Fibroblast of skin of back (primary cell): ENCODE data around the gene MSI2.
A peak's percentile ranks its signal among the peaks of the same experiment; 100 is the strongest.

ENCODE experiments used
- DNase-seq: peaks from one replicate; pipeline ENCODE4 v3.0.0-alpha.2; 2013

Gene MSI2

DNA sequence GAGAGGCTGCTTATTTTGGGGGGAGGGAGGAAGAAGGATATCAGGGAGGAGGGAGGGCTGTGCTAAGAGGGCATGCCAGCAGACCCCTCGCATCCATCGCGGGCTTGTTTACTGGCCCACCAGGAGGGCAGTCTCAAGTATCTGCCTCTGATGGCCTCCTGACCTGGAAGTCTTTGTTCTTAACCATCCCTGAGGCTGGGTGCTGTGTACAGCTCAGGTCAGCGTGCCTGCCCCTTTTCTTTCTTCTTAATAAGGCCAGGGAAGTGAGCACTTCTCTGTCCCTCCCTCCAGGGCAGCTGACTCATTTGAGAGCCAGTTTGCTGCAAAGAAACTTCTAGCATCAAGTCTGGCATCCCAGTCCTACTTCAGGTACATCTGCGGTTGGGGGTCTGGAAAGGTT lies 331.8 kb downstream of the MSI2 start:
- no peak for DNase-seq

DNA sequence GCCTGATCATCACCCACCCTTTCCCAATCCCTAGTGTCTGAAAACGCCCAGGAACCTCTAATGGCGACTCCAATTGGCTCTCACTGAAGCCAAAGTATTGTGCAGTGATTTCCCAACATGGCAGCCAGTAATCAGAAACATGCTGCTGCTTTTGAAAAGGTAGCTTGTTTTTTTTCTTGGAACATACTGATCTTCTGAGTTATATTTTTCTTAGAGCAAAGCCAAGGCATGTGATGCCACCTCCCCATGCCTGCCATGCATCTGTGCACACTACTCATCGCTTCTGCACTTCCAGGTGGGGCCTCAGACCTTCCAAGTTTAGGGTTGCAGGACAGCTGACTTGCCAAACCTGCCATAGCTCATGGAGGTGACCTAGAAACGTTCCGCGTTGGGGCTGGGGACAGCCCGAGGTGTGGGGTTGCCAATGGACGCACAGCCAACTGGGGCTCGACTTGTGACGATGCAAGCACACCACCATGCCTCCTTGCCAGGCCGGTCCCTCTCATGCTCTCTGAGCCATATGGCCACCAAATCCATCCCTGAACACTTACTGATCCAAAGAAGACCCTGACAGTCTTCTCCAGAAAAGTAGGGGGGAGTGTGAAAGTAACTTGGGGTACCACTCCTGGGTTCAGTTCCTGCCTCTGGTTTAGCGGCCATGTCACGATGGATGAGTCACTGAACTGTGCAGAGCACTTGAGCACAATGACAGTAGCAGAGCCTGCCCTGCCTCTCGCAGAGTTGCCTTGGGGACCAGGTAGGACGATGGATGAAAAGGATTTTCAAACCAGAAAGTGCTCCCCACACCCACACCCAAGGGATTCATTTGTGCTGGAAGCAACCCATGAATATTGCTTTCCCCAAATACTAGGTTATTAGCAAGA lies 333.1 kb downstream of the MSI2 start:
- DNase-seq: no peak

- DNase-seq: no peak
Measured at GRCh38 chr17:57593739-57594462, 337.6 kb downstream of the MSI2 start.

- no peak for DNase-seq
Measured at GRCh38 chr17:57594767-57595166, 338.4 kb downstream of the MSI2 start.

- no peak for DNase-seq
Measured at GRCh38 chr17:57595426-57595825, 339.1 kb downstream of the MSI2 start.

GRCh38 chr17:57595947-57596695 lies 339.8 kb downstream of the MSI2 start:
- DNase-seq: no peak

- DNase-seq: no peak
Measured at GRCh38 chr17:57597101-57597500, 340.8 kb downstream of the MSI2 start.

- peak; percentile 61 for DNase-seq
Measured at GRCh38 chr17:57597531-57598453, 341.5 kb downstream of the MSI2 start.

- DNase-seq: no peak
Measured at GRCh38 chr17:57599271-57600045, 343.1 kb downstream of the MSI2 start.

DNA sequence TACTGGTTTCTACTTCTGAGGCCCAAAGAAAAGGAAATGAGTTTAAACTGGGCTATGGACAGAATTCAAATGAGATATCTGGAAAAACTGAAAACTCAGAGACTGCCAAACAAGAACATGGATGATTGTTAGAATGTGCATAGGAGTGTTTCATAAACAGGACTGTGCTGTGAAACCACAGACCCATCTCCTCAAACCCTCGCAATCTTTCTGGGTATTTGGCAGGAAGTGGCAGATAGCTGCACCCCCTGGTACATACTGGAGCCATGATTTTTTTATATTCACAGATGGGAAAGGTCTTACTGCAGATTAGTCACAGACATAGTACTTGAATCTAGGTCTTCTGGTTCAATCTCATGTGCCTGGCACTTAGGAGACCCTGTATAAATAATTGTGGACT lies 343.8 kb downstream of the MSI2 start:
- DNase-seq: no peak

GRCh38 chr17:57601143-57601735 lies 344.9 kb downstream of the MSI2 start:
- DNase-seq: no peak

DNA sequence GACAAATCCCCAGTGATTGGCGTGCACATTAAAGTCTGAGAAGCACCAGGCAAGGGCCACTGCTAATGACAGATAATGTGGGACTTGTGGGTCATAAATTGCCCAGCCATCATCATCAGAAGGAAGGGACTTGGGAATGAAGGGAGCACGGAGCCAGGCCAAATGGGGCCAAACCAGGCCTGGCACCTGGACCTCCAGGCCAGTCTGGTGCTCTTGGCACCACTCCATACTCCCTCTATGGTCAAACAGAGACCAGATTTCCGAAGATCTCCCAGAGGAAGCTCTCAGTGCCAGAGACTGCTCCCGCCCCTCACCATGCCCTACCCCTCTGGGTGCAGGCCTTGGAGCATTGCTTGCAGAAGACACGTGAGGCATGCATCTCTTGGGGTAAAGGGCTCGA lies 346.6 kb downstream of the MSI2 start:
- DNase-seq: no peak

DNA sequence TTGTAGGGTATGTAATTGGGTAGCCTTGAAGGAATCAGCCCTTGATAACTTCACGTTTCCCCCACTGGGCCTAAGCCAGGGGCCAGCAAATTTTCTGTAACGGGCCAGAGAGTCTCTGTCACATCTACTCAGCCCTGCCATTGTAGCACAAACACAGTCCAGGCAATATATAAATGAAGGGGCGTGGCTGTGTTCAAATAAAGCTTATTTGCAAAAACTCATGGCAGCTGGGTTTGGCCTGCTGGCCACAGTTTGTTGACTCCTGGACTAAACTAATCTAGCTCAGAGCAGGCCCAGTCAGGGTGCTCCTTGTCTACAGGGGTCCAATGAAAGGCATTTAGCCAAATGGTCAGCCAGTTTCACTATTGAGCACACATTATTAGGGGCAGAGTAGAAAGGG lies 347.2 kb downstream of the MSI2 start:
- DNase-seq: no peak

- DNase-seq: no peak
Measured at GRCh38 chr17:57603978-57604377, 347.7 kb downstream of the MSI2 start.

DNA sequence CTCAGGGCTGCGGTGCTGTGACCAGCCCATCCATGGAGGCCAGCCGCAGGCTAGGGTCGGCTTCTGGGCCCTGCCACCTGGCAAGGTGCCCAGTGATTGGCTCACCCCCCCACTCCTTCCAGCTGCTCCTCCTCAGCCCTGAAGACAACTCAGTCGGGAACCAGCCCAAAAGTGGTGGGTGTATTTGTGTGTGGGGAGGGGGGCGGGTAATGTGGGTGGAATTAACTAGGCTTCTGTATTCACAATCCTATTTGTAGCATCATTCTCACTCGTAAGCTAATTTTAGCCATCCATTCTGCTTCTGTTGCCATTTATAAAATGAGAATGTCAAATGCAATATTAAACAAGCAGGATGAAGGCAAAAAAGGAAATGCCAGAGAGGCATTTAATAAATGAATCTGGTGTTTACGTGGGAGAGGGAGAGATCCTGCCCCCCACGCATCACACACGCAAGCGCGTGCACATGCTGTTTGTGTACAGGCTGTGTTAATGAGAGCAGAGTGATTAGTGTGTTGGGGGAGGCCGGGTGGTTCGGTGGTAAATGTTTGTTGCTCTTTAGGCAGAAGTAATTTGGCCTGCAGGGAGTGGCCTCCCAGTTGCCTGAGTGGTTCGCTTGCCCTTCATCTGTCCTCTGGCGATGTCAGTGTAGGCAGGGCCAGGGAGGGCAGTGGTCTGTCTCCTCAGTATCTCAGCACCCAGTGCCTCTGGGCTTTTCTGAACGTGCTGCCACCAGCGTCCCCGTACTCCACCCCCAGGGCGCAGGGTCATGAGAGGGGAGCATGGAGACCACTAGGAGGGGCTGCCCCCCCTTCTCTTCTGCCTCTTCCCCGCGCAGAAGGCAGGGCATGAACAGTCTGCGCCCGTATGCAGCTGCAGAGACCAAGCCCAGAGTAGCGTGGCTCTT lies 348.7 kb downstream of the MSI2 start:
- no peak for DNase-seq

DNA sequence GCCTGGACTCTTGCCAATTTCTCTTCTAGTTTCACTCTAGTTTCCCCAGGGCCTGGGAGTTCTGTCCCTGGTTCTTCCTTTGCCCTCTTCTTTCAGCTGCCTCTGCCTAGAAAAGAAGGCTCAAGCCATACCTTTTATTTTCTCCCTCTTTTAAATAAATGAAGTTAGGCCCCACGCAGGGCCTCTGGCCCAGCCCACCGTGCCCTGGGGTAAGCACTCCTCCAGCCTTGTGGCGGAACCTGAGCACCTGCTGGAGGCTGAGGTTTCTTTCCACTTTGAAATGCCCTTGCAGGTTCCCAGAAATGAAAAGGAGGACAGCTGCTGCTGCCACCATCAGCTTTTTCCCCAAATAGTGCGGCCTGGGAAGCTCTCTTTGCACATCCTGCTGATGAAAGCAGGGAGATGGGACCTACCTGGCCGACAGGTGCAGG lies 349.4 kb downstream of the MSI2 start:
- peak; percentile 38 for DNase-seq

- no peak for DNase-seq
Measured at GRCh38 chr17:57606111-57606875, 350.0 kb downstream of the MSI2 start.

DNA sequence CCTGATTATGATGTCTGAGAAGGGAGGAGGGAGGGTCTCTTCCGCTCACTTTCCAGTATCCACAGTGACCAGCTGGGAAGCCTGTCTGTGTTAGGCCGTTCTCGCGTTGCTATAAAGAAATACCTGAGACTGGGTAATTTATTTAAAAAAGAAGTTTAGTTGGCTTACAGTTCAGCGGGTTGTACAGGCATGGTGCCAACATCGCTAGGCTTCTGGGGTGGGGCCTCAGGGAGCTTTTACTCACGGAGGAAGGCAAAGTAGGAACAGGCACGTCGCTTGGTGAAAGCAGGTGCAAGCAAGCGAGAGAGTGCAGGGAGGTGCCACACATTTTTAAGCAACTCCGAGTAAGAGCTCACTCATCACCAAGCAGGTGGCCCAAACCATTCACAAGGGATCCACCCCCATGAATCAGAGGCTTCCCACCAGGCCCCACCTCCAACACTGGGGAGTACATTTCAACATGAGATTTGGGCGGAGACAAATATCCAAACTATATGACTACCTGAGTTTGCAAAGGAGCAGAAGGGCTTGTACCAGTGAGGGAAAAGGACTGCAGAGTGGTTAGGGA lies 351.3 kb downstream of the MSI2 start:
- DNase-seq: no peak
